Neural progenitor cell (in vitro differentiated cells): Measurements from ENCODE around the gene LOXHD1. TPM values are rescaled to one million over a fixed set of nuclear protein-coding genes. Genes with fewer than 3 reads are reported as not detected.
A peak's percentile ranks its signal among the peaks of the same experiment; 100 is the strongest.

Source experiments
- DNase-seq: peaks from one replicate; pipeline ENCODE4 v3.0.0-alpha.2; 2016; ENCODE audit warnings: low spot score
- H2AFZ ChIP-seq: fragments of 200-600 bp; sonication (generic); replicated peaks from 2 replicates; pipeline ENCODE4 v1.6.1; 2016; ENCODE audit warnings: antibody characterized with exemption
- H3F3A ChIP-seq: fragments of 200-600 bp; sonication (generic); 2 replicates; pipeline ENCODE4 v1.6.1; 2016; ENCODE audit warnings: antibody characterized with exemption, low read depth
- H3K27ac ChIP-seq: fragments of 200-600 bp; sonication (generic); 2 replicates; pipeline ENCODE4 v1.5.1; 2016; ENCODE audit warnings: mild to moderate bottlenecking
- H3K27me3 ChIP-seq: fragments of 200-600 bp; sonication (generic); 2 replicates; pipeline ENCODE4 v1.6.1; 2016; ENCODE audit warnings: mild to moderate bottlenecking, moderate library complexity
- H3K36me3 ChIP-seq: fragments of 200-600 bp; sonication (generic); 2 replicates; pipeline ENCODE4 v1.5.1; 2016
- H3K4me1 ChIP-seq: fragments of 200-600 bp; sonication (generic); 2 replicates; pipeline ENCODE4 v1.6.1; 2016; ENCODE audit warnings: mixed run types
- H3K4me2 ChIP-seq: fragments of 200-600 bp; sonication (generic); 2 replicates; pipeline ENCODE4 v1.6.1; 2016
- H3K4me3 ChIP-seq: fragments of 200-600 bp; sonication (generic); 2 replicates; pipeline ENCODE4 v1.5.1; 2016
- H3K79me2 ChIP-seq: fragments of 200-600 bp; sonication (generic); 2 replicates; pipeline ENCODE4 v1.6.1; 2016; ENCODE audit warnings: low read depth
- H3K9ac ChIP-seq: fragments of 200-600 bp; sonication (generic); 2 replicates; pipeline ENCODE4 v1.6.1; 2016
- H3K9me3 ChIP-seq: fragments of 200-600 bp; sonication (generic); 2 replicates; pipeline ENCODE4 v1.5.1; 2016; ENCODE audit warnings: low read depth
- H4K20me1 ChIP-seq: fragments of 200-600 bp; sonication (generic); 2 replicates; pipeline ENCODE4 v1.6.1; 2016; ENCODE audit warnings: low read depth
- H3K27ac Mint-ChIP-seq: 3 replicates; pipeline ENCODE4 v1.8.0; 2021; ENCODE audit warnings: mixed read lengths
- H3K27me3 Mint-ChIP-seq: 2 replicates; pipeline ENCODE4 v1.8.0; 2022; ENCODE audit warnings: low read depth, mild to moderate bottlenecking, inconsistent platforms, moderate library complexity, mixed read lengths; ENCODE audit not compliant: insufficient read depth
- H3K36me3 Mint-ChIP-seq: 3 replicates; pipeline ENCODE4 v1.8.0; 2021; ENCODE audit warnings: mixed read lengths
- H3K4me1 Mint-ChIP-seq: 3 replicates; pipeline ENCODE4 v1.8.0; 2021; ENCODE audit warnings: mixed read lengths
- H3K4me3 Mint-ChIP-seq: 3 replicates; pipeline ENCODE4 v1.8.0; 2021; ENCODE audit warnings: mild to moderate bottlenecking, moderate library complexity, mixed read lengths
- H3K9me3 Mint-ChIP-seq: 3 replicates; pipeline ENCODE4 v1.8.0; 2020; ENCODE audit warnings: mixed read lengths
- EZH2 ChIP-seq: fragments of 200-600 bp; sonication (generic); IDR thresholded peaks from 2 replicates; pipeline ENCODE4 v1.6.1; 2017; ENCODE audit warnings: antibody characterized with exemption, mild to moderate bottlenecking, moderate library complexity
- EZH2phosphoT487 ChIP-seq: fragments of 200-600 bp; sonication (generic); IDR thresholded peaks from 2 replicates; pipeline ENCODE4 v1.6.1; 2017; ENCODE audit warnings: antibody characterized with exemption
- total RNA-seq: library from RNA; depleted of rRNA; stranded (reverse); fragments of >200 nt; gene quantifications from 2 replicates; pipeline ENCODE4 v1.2.3, GENCODE V29; 2015; ENCODE audit warnings: low replicate concordance
- TF ChIP-seq, protein P1 (sequence below): fragments of 200-600 bp; sonication (generic); IDR thresholded peaks from 2 replicates; pipeline ENCODE4 v1.5.1; 2017; ENCODE audit warnings: antibody characterized with exemption, mild to moderate bottlenecking

LOXHD1 gene
- total RNA-seq, 1 donor from 2014 or later = not detected

DNA sequence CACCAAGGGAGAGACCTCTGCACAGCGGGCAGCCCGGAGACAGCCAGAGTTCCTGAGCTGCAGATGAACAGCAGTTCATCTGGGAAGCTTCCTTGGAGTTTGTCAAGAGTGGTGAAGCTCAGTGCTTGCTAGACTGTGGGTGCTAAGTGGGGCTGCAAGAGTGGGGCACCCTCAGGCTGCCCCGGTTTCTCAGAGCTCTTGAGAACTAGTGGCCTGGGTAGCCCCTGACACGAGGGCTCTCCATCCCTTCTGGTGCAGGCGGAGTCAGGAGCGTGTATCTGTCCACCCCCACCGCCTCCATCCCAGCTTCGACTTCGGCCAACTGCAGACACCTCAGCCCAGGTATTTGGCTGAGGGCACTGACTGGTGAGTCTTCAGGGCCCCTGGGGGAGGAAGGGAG lies 222.0 kb downstream of the LOXHD1 start:
- no peak overlapping the region for H3K4me3 ChIP-seq
- Mint-ChIP-seq H3K4me3 (no peak overlapping the region), H3K27me3 (peaks cover 6% of the 10 kb centered on the region), H3K9me3 (no peaks in the 10 kb centered on the region), H3K27ac (no peak overlapping the region), H3K36me3 (peaks cover 10% of the 10 kb centered on the region), H3K4me1 (peaks cover 16% of the 10 kb centered on the region)
- H3K4me2 ChIP-seq = no peak overlapping the region
- no peak overlapping the region for H2AFZ ChIP-seq
- no peaks in the 10 kb centered on the region for H3K79me2 ChIP-seq
- peaks cover 24% of the 10 kb centered on the region for H4K20me1 ChIP-seq
- H3F3A ChIP-seq = peaks cover 17% of the 10 kb centered on the region
- no peaks in the 10 kb centered on the region for H3K27me3 ChIP-seq
- no peak overlapping the region for H3K9ac ChIP-seq
- TF ChIP-seq EZH2 (no peak), EZH2phosphoT487 (no peak)
- TF ChIP-seq, protein P1, sequence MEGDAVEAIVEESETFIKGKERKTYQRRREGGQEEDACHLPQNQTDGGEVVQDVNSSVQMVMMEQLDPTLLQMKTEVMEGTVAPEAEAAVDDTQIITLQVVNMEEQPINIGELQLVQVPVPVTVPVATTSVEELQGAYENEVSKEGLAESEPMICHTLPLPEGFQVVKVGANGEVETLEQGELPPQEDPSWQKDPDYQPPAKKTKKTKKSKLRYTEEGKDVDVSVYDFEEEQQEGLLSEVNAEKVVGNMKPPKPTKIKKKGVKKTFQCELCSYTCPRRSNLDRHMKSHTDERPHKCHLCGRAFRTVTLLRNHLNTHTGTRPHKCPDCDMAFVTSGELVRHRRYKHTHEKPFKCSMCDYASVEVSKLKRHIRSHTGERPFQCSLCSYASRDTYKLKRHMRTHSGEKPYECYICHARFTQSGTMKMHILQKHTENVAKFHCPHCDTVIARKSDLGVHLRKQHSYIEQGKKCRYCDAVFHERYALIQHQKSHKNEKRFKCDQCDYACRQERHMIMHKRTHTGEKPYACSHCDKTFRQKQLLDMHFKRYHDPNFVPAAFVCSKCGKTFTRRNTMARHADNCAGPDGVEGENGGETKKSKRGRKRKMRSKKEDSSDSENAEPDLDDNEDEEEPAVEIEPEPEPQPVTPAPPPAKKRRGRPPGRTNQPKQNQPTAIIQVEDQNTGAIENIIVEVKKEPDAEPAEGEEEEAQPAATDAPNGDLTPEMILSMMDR = no peak
- DNase-seq = no peak
- no peaks in the 10 kb centered on the region for H3K9me3 ChIP-seq
- H3K36me3 ChIP-seq = no peaks in the 10 kb centered on the region
- peaks cover 27% of the 10 kb centered on the region for H3K4me1 ChIP-seq
- no peak overlapping the region for H3K27ac ChIP-seq

DNA sequence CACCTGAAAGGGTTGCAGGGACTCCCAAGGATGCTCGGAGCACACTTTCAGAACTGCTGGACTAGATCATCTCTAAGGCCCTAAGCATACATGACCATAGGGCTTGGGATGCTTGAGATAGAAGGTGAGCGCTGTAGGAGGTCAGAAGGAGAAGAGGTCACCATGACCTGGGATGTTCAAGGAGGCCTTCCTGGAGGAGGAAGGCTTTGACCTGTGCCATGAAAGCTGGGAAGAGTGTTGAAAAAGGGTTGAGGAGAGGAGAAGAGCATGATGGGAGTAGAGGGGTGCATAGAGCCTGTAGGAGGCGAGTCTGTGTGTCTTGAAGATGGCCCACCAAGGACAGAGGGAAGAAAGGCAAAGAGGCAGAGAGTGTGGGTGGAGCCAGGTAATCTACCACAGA lies 222.4 kb downstream of the LOXHD1 start:
- peaks cover 6% of the 10 kb centered on the region for H3K27me3 Mint-ChIP-seq

DNA sequence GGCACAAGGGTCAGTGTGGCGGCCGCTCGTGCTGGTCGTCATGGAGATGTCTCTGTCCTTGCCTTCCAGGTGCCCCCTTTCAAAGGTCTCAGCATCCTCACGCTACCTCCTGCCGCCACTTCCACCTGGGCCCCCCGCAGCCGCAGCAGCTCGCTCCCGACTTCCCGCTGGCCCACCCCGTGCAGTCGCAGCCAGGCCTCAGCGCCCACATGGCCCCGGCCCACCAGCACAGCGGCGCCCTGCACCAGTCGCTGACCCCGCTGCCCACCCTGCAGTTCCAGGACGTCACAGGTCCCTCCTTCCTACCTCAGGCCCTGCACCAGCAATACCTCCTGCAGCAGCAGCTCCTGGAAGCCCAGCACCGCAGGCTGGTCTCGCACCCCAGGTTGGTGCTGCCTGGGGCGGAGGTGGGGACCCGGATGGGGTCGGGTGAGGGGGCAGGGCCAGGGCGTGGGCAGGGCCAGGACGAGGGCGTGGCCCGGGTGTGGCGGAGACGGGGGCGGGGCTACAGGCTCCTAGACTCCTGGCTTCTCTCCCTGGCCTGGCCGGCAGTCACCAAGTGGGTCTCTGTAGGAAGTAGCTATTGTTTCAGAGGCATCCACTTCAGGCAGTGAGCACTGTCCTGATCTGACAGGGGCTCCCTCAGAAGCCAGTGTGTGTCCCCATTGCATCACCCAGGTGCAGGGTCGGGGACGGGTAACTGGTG lies 223.7 kb downstream of the LOXHD1 start:
- Histone ChIP-seq H3K9ac (no peak overlapping the region), H3F3A (peaks cover 21% of the 10 kb centered on the region), H3K4me1 (peaks cover 32% of the 10 kb centered on the region), H2AFZ (no peak overlapping the region), H4K20me1 (peaks cover 34% of the 10 kb centered on the region), H3K27me3 (no peaks in the 10 kb centered on the region), H3K9me3 (no peaks in the 10 kb centered on the region), H3K27ac (no peak overlapping the region), H3K36me3 (no peaks in the 10 kb centered on the region), H3K4me3 (no peak overlapping the region), H3K4me2 (peak overlapping the region; percentile 31), H3K79me2 (no peaks in the 10 kb centered on the region)
- peaks cover 3% of the 10 kb centered on the region for H3K27me3 Mint-ChIP-seq
- H3K4me3 Mint-ChIP-seq = no peak overlapping the region
- peaks cover 10% of the 10 kb centered on the region for H3K36me3 Mint-ChIP-seq
- peak; percentile 65 for DNase-seq
- H3K27ac Mint-ChIP-seq = no peak overlapping the region
- TF ChIP-seq, protein P1 = no peak
- TF ChIP-seq EZH2phosphoT487 = no peak
- TF ChIP-seq EZH2 = no peak
- H3K9me3 Mint-ChIP-seq = no peaks in the 10 kb centered on the region
- H3K4me1 Mint-ChIP-seq = peaks cover 29% of the 10 kb centered on the region

More for the DNA sequence above, 222.4 kb downstream of the LOXHD1 start:
- Histone ChIP-seq H3K4me1 (peaks cover 31% of the 10 kb centered on the region), H3K9ac (no peak overlapping the region), H4K20me1 (peaks cover 28% of the 10 kb centered on the region), H3K79me2 (no peaks in the 10 kb centered on the region), H2AFZ (no peak overlapping the region), H3K36me3 (no peaks in the 10 kb centered on the region), H3K27ac (no peak overlapping the region), H3K27me3 (no peaks in the 10 kb centered on the region), H3K9me3 (no peaks in the 10 kb centered on the region), H3K4me2 (no peak overlapping the region), H3F3A (peaks cover 21% of the 10 kb centered on the region), H3K4me3 (no peak overlapping the region)
- peaks cover 20% of the 10 kb centered on the region for H3K4me1 Mint-ChIP-seq
- DNase-seq = no peak
- H3K27ac Mint-ChIP-seq = no peak overlapping the region
- TF ChIP-seq EZH2phosphoT487 (no peak), EZH2 (no peak)
- TF ChIP-seq, protein P1 = no peak
- no peak overlapping the region for H3K4me3 Mint-ChIP-seq
- no peaks in the 10 kb centered on the region for H3K9me3 Mint-ChIP-seq
- H3K36me3 Mint-ChIP-seq = peaks cover 10% of the 10 kb centered on the region
